ENCODE results near the gene OSMR. TPM values are rescaled to one million over a fixed set of nuclear protein-coding genes. Genes with fewer than 3 reads are reported as not detected.

The OSMR gene
- total and polyA plus RNA-seq, 2 experiments from 2014 or later: 1.5 to 2.6 TPM

- TF ChIP-seq, protein P1, sequence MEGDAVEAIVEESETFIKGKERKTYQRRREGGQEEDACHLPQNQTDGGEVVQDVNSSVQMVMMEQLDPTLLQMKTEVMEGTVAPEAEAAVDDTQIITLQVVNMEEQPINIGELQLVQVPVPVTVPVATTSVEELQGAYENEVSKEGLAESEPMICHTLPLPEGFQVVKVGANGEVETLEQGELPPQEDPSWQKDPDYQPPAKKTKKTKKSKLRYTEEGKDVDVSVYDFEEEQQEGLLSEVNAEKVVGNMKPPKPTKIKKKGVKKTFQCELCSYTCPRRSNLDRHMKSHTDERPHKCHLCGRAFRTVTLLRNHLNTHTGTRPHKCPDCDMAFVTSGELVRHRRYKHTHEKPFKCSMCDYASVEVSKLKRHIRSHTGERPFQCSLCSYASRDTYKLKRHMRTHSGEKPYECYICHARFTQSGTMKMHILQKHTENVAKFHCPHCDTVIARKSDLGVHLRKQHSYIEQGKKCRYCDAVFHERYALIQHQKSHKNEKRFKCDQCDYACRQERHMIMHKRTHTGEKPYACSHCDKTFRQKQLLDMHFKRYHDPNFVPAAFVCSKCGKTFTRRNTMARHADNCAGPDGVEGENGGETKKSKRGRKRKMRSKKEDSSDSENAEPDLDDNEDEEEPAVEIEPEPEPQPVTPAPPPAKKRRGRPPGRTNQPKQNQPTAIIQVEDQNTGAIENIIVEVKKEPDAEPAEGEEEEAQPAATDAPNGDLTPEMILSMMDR (conservative IDR thresholded peaks at IDR 0.05; ENCODE audit: low read depth in 2 of 2): no peak
- TF ChIP-seq ZNF462 (CRISPR knock-in tag; IDR thresholded peaks at IDR 0.05): no peak
These were observed 33.3 kb downstream of the OSMR start (continued) for GRCh38 chr5:38879078-38879460.

DNA sequence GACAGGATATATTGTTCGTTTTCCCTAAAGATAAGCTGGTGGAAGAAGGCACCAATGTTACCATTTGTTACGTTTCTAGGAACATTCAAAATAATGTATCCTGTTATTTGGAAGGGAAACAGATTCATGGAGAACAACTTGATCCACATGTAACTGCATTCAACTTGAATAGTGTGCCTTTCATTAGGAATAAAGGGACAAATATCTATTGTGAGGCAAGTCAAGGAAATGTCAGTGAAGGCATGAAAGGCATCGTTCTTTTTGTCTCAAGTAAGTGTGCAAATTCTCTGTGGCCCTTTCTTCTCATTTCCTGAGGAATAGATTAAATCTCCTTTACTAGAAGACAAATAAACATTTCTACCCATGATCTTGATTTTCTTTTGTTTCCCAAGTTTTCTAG is 38.0 kb downstream of the OSMR start:
- Histone ChIP-seq H2AFZ (no peak overlapping the region), H3K27me3 (ENCODE audit: insufficient read depth) (no peaks in the 10 kb centered on the region), H3K4me3 (no peak overlapping the region), H3K4me1 (ENCODE audit: insufficient read depth) (no peaks in the 10 kb centered on the region), H3K9me2 (ENCODE audit: insufficient read depth) (no peaks in the 10 kb centered on the region; the same call in none of the 2 replicates), H3K36me3 (ENCODE audit: insufficient read depth) (no peaks in the 10 kb centered on the region), H3K27ac (ENCODE audit: low read depth) (no peak overlapping the region), H3K4me2 (no peak overlapping the region), H4K20me1 (replicated peaks; ENCODE audit: insufficient read depth) (no peaks in the 10 kb centered on the region), H3F3A (replicated peaks; ENCODE audit: low read depth) (no peaks in the 10 kb centered on the region), H3K79me2 (replicated peaks; ENCODE audit: insufficient read depth) (no peaks in the 10 kb centered on the region)
- H3K4me1 Mint-ChIP-seq: peaks cover 13% of the 10 kb centered on the region
- no peak overlapping the region for H3K27ac Mint-ChIP-seq
- no peak overlapping the region for H3K4me3 Mint-ChIP-seq
- no peak for DNase-seq (ENCODE audit: low spot score)
- no peaks in the 10 kb centered on the region for H3K27me3 Mint-ChIP-seq (ENCODE audit: insufficient read depth, low read depth, poor library complexity)
- no peaks in the 10 kb centered on the region for H3K9me3 Mint-ChIP-seq
- no peak for ATAC-seq
- H3K36me3 Mint-ChIP-seq (ENCODE audit: low read depth): no peaks in the 10 kb centered on the region
- no peak for TF ChIP-seq POLR2AphosphoS5 (IDR thresholded peaks at IDR 0.05; ENCODE audit: low read depth)
- TF ChIP-seq STAT1 (IDR thresholded peaks at IDR 0.05; ENCODE audit: unreplicated experiment): no peak
- no peak for TF ChIP-seq EZH2phosphoT487 (IDR thresholded peaks at IDR 0.05; ENCODE audit: unreplicated experiment)
- TF ChIP-seq ZNF331 (CRISPR knock-in tag; IDR thresholded peaks at IDR 0.05; ENCODE audit: low read depth): no peak
- TF ChIP-seq NANOG (IDR thresholded peaks at IDR 0.05; ENCODE audit: borderline replicate concordance): no peak
- TF ChIP-seq ETS1 (IDR thresholded peaks at IDR 0.05): no peak
- no peak for TF ChIP-seq REST (IDR thresholded peaks at IDR 0.05; ENCODE audit: unreplicated experiment)
- TF ChIP-seq ZNF114 (CRISPR knock-in tag; IDR thresholded peaks at IDR 0.05): no peak
- TF ChIP-seq EZH2 (IDR thresholded peaks at IDR 0.05; ENCODE audit: low read depth, unreplicated experiment): no peak
- no peak for TF ChIP-seq JUNB (IDR thresholded peaks at IDR 0.05; ENCODE audit: unreplicated experiment)

Measured in GM23338 (cell line).